ENCODE data around the gene SOST.

Gene SOST

DNA sequence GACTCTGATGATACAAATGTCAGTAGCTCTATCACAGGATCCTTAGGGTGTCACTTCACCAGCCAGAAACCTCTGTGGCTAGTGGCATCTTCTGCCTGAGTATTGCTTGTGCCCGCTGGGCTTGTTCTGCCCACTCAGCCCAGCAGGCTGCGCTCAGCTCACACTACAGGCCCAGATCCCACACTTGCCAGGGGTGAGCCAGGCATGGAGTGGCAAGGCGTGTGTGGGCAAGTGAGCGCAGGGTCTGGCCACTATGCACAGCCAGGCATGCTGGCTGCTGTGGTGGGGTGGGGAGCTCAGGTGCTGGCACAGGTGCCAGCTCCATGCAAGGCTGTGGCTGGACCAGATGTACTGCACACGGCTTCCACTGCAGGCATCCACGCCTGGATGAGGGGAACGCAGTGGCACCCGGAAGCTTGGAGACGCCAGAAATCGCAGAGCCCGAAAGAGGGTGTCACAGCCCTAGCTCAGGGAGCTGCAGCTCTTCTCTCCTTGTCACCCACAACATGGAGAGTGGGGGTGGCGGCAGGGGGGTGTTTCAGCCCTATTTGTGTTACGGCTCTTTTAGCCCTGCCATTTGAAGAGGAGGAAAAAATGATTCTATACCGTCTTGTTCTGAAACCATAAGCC is 31.8 kb upstream of the SOST start:
- H3K4me1 ChIP-seq (ENCODE audit: control insufficient read depth in 5 of 5, insufficient read depth in 5 of 5, low read length in 5 of 5), result peaks cover 0 to 7% (median 0%) of the 10 kb centered on the region in 5 donors
- H3K9me3 ChIP-seq (ENCODE audit: control insufficient read depth in 5 of 5, low read length in 5 of 5), result no peaks in the 10 kb centered on the region
- no peaks in the 10 kb centered on the region for H3K36me3 ChIP-seq (ENCODE audit: control insufficient read depth in 5 of 5, insufficient read depth in 5 of 5, low read length in 5 of 5)
- no peak overlapping the region for H3K9ac ChIP-seq (ENCODE audit: low read length in 5 of 5)
- H3K27me3 ChIP-seq (ENCODE audit: control insufficient read depth in 5 of 5, insufficient read depth in 4 of 5, low read length in 5 of 5), result peaks cover 0 to 3% (median 0%) of the 10 kb centered on the region in 5 donors
- H3K27ac ChIP-seq (ENCODE audit: low read depth, low read length), result no peak overlapping the region
- H3K4me3 ChIP-seq (ENCODE audit: low read depth in 1 of 5, low read length in 5 of 5), result no peak overlapping the region

DNA sequence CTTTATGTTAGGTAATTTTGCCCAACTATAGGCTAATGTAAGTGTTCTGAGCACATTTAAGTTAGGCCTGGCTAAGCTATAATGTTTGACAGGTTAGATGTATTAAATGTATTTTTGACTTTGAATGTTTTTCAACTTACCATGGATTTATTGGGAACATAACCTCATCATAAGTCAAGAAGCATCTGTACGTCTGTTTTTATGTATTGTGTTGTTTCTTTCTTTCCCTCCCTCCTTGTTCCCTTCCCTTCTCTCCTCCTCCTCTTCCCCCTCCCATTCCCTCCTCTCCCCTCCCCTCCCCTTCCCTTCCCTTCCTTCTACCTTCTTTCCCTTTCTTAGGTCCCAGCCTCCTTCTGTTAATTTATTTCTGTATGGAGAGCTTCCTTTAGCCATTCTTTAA is 30.9 kb upstream of the SOST start:
- H3K9me3 ChIP-seq (ENCODE audit: control insufficient read depth in 5 of 5, low read length in 5 of 5), result no peaks in the 10 kb centered on the region
- H3K9ac ChIP-seq (ENCODE audit: low read length in 5 of 5), result no peak overlapping the region
- H3K27ac ChIP-seq (ENCODE audit: low read depth, low read length), result no peak overlapping the region
- H3K4me1 ChIP-seq (ENCODE audit: control insufficient read depth in 5 of 5, insufficient read depth in 5 of 5, low read length in 5 of 5), result peaks cover 0 to 7% (median 0%) of the 10 kb centered on the region in 5 donors
- H3K4me3 ChIP-seq (ENCODE audit: low read depth in 1 of 5, low read length in 5 of 5), result no peak overlapping the region
- no peaks in the 10 kb centered on the region for H3K36me3 ChIP-seq (ENCODE audit: control insufficient read depth in 5 of 5, insufficient read depth in 5 of 5, low read length in 5 of 5)
- H3K27me3 ChIP-seq (ENCODE audit: control insufficient read depth in 5 of 5, insufficient read depth in 4 of 5, low read length in 5 of 5), result peaks cover 0 to 3% (median 0%) of the 10 kb centered on the region in 5 donors

DNA sequence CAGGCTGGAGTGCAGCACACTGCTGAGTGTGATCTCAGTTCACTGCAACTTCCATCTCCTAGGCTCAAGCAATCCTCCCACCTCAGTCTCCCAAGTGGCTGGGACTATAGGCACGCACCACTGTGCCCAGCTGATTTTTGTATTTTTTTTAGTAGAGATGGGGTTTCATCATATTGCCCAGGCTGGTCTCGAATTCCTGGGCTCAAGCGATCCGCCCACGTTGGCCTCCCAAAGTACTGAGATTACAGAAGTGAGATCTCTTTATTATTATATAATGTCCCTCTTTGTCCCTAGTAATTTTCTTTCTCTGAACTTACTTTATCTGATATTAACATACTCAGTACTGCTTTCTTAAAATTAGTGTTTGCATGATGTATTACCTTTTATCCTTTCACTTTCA is 29.9 kb upstream of the SOST start:
- no peaks in the 10 kb centered on the region for H3K9me3 ChIP-seq (ENCODE audit: control insufficient read depth in 5 of 5, low read length in 5 of 5)
- H3K9ac ChIP-seq (ENCODE audit: low read length in 5 of 5), result no peak overlapping the region

GRCh38 chr17:43787728-43788127 is 29.1 kb upstream of the SOST start:
- Histone ChIP-seq H3K9ac (ENCODE audit: low read length in 5 of 5) (no peak overlapping the region), H3K36me3 (ENCODE audit: control insufficient read depth in 5 of 5, insufficient read depth in 5 of 5, low read length in 5 of 5) (no peaks in the 10 kb centered on the region), H3K4me1 (ENCODE audit: control insufficient read depth in 5 of 5, insufficient read depth in 5 of 5, low read length in 5 of 5) (peaks cover 0 to 7% (median 0%) of the 10 kb centered on the region in 5 donors), H3K4me3 (ENCODE audit: low read depth in 1 of 5, low read length in 5 of 5) (no peak overlapping the region), H3K27me3 (ENCODE audit: control insufficient read depth in 5 of 5, insufficient read depth in 4 of 5, low read length in 5 of 5) (peaks cover 0 to 3% (median 0%) of the 10 kb centered on the region in 5 donors), H3K9me3 (ENCODE audit: control insufficient read depth in 5 of 5, low read length in 5 of 5) (no peaks in the 10 kb centered on the region), H3K27ac (ENCODE audit: low read depth, low read length) (no peak overlapping the region)

More for the DNA sequence above, 29.9 kb upstream of the SOST start:
- peaks cover 0 to 3% (median 0%) of the 10 kb centered on the region in 5 donors for H3K27me3 ChIP-seq (ENCODE audit: control insufficient read depth in 5 of 5, insufficient read depth in 4 of 5, low read length in 5 of 5)
- H3K4me3 ChIP-seq (ENCODE audit: low read depth in 1 of 5, low read length in 5 of 5), result no peak overlapping the region
- H3K4me1 ChIP-seq (ENCODE audit: control insufficient read depth in 5 of 5, insufficient read depth in 5 of 5, low read length in 5 of 5), result peaks cover 0 to 7% (median 0%) of the 10 kb centered on the region in 5 donors
- H3K36me3 ChIP-seq (ENCODE audit: control insufficient read depth in 5 of 5, insufficient read depth in 5 of 5, low read length in 5 of 5), result no peaks in the 10 kb centered on the region
- no peak overlapping the region for H3K27ac ChIP-seq (ENCODE audit: low read depth, low read length)

DNA sequence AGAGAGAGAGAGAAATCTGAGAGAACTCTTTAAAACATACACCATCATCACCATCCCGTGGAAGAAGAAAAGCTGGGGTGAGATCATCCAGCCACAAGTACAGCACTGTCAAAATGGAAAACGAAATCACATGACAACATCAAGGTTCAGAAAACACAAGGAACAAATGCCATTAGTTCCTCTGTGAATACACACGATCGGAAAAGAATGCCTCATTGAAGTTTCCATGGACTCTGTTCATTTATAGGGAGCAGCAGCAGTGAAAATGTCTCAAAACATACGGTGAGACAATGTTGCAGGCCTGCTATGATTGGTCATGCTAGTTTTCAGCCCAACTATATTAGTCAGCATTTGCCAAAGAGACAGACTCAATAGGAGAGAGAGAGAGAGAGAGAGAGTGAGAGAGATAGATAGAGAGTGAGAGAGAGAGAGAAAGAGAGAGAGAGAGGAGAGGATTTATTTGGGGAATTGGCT is 26.1 kb upstream of the SOST start:
- H3K27ac ChIP-seq (ENCODE audit: low read depth, low read length), result no peak overlapping the region
- H3K9me3 ChIP-seq (ENCODE audit: control insufficient read depth in 5 of 5, low read length in 5 of 5), result no peaks in the 10 kb centered on the region
- peaks cover 0 to 6% (median 1%) of the 10 kb centered on the region in 5 donors for H3K4me1 ChIP-seq (ENCODE audit: control insufficient read depth in 5 of 5, insufficient read depth in 5 of 5, low read length in 5 of 5)
- no peak overlapping the region for H3K9ac ChIP-seq (ENCODE audit: low read length in 5 of 5)
- no peaks in the 10 kb centered on the region for H3K27me3 ChIP-seq (ENCODE audit: control insufficient read depth in 5 of 5, insufficient read depth in 4 of 5, low read length in 5 of 5)
- H3K36me3 ChIP-seq (ENCODE audit: control insufficient read depth in 5 of 5, insufficient read depth in 5 of 5, low read length in 5 of 5), result no peaks in the 10 kb centered on the region
- no peak overlapping the region for H3K4me3 ChIP-seq (ENCODE audit: low read depth in 1 of 5, low read length in 5 of 5)

DNA sequence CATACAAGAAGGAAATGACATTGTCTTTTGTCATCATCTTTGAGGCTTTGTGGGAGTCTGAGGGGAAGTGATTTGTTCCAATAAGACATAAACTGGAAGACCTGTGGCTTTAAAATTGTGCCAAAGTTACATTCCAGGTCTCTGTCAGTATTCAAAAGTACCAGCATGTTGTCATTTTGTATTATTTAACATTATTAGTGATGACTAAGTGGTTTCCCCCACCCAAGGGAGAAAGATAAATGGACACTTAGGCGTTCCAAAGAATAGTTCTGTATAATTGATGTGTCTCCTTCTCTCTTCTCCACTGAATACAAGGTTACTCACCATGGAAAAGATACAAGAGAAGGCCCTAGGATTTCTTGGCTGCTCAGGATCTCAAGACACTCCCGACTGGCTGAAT is 25.5 kb upstream of the SOST start:
- Histone ChIP-seq H3K9ac (ENCODE audit: low read length in 5 of 5) (no peak overlapping the region), H3K4me3 (ENCODE audit: low read depth in 1 of 5, low read length in 5 of 5) (no peak overlapping the region), H3K36me3 (ENCODE audit: control insufficient read depth in 5 of 5, insufficient read depth in 5 of 5, low read length in 5 of 5) (no peaks in the 10 kb centered on the region), H3K4me1 (ENCODE audit: control insufficient read depth in 5 of 5, insufficient read depth in 5 of 5, low read length in 5 of 5) (peaks cover 0 to 12% (median 7%) of the 10 kb centered on the region in 5 donors), H3K27ac (ENCODE audit: low read depth, low read length) (no peak overlapping the region), H3K27me3 (ENCODE audit: control insufficient read depth in 5 of 5, insufficient read depth in 4 of 5, low read length in 5 of 5) (no peaks in the 10 kb centered on the region), H3K9me3 (ENCODE audit: control insufficient read depth in 5 of 5, low read length in 5 of 5) (no peaks in the 10 kb centered on the region)

DNA sequence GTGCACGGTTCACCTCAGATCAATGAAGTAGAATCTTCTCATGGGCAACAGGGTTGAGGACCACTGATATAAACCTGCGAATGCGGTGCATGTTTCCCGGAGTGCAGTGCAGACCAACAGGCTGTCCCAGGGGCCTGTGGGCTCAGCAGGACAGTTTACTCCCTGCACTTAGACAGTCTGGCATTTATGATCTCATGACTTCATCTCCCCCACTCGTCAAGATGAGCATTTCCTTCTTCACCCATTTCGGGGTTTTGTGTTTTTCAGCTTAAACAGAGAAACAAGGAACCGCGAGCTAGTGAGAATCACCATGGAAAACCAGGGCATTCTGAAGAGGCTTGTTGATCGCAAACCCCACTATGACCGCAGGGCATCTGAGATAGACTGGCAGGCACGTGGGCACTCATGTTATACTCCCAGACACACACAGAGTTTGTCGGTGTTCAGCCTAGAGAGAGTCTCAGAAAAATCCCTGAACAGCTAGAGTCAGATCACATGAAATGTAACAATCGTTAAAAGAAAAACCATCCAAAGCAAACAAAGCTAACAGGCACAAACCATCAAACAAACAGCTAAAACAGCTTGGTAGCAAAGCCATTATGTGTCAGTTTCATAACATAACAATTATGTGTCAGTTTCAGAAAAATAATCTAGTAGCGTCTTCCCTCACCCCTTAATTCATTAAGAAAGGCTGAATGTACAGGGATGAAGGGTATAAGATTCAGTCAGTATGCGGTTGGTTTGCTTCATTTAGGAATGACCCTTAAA is 24.5 kb upstream of the SOST start:
- Histone ChIP-seq H3K27ac (ENCODE audit: low read depth, low read length) (no peak overlapping the region), H3K36me3 (ENCODE audit: control insufficient read depth in 5 of 5, insufficient read depth in 5 of 5, low read length in 5 of 5) (no peaks in the 10 kb centered on the region), H3K9me3 (ENCODE audit: control insufficient read depth in 5 of 5, low read length in 5 of 5) (no peaks in the 10 kb centered on the region), H3K4me1 (ENCODE audit: control insufficient read depth in 5 of 5, insufficient read depth in 5 of 5, low read length in 5 of 5) (peaks cover 0 to 13% (median 8%) of the 10 kb centered on the region in 5 donors), H3K4me3 (ENCODE audit: low read depth in 1 of 5, low read length in 5 of 5) (no peak overlapping the region), H3K27me3 (ENCODE audit: control insufficient read depth in 5 of 5, insufficient read depth in 4 of 5, low read length in 5 of 5) (no peaks in the 10 kb centered on the region), H3K9ac (ENCODE audit: low read length in 5 of 5) (no peak overlapping the region)

- H3K9ac ChIP-seq (ENCODE audit: low read length in 5 of 5), result peak within 1 kb of the TSS; percentile 10 to 96 (median 79)
- H3K27ac ChIP-seq (ENCODE audit: low read depth, low read length), result peak within 1 kb of the TSS; percentile 99
- peaks cover 0 to 14% (median 4%) of the 10 kb centered on the region in 5 donors for H3K36me3 ChIP-seq (ENCODE audit: control insufficient read depth in 5 of 5, insufficient read depth in 5 of 5, low read length in 5 of 5)
- no peaks in the 10 kb centered on the region for H3K9me3 ChIP-seq (ENCODE audit: control insufficient read depth in 5 of 5, low read length in 5 of 5)
- no peaks in the 10 kb centered on the region for H3K27me3 ChIP-seq (ENCODE audit: control insufficient read depth in 5 of 5, insufficient read depth in 4 of 5, low read length in 5 of 5)
- peak within 1 kb of the TSS; percentile 66 to 90 (median 79) for H3K4me3 ChIP-seq (ENCODE audit: low read depth in 1 of 5, low read length in 5 of 5)
- H3K4me1 ChIP-seq (ENCODE audit: control insufficient read depth in 5 of 5, insufficient read depth in 5 of 5, low read length in 5 of 5), result peaks cover 0 to 36% (median 28%) of the 10 kb centered on the region in 5 donors
These were observed 21.5 kb upstream of the SOST start, which contains the start of gene CFAP97D1 for GRCh38 chr17:43780135-43780534. Gene CFAP97D1, plus strand, starts transcription at chr17:43780435. Its CDS starts 28 bp downstream, at chr17:43780463.

GRCh38 chr17:43779145-43780125 is 20.8 kb upstream of the SOST start:
- peaks cover 0 to 43% (median 34%) of the 10 kb centered on the region in 5 donors for H3K4me1 ChIP-seq (ENCODE audit: control insufficient read depth in 5 of 5, insufficient read depth in 5 of 5, low read length in 5 of 5)
- H3K9ac ChIP-seq (ENCODE audit: low read length in 5 of 5), result peak overlapping the region; percentile 10 to 96 (median 79)
- peaks cover 0 to 21% (median 10%) of the 10 kb centered on the region in 5 donors for H3K36me3 ChIP-seq (ENCODE audit: control insufficient read depth in 5 of 5, insufficient read depth in 5 of 5, low read length in 5 of 5)
- no peaks in the 10 kb centered on the region for H3K9me3 ChIP-seq (ENCODE audit: control insufficient read depth in 5 of 5, low read length in 5 of 5)
- H3K27me3 ChIP-seq (ENCODE audit: control insufficient read depth in 5 of 5, insufficient read depth in 4 of 5, low read length in 5 of 5), result no peaks in the 10 kb centered on the region
- peak overlapping the region; percentile 99 for H3K27ac ChIP-seq (ENCODE audit: low read depth, low read length)
- peak overlapping the region; percentile 66 to 90 (median 79) for H3K4me3 ChIP-seq (ENCODE audit: low read depth in 1 of 5, low read length in 5 of 5)
